Hepatic stellate cell (primary cell): ENCODE measurements around the gene SPDYE16.
"Not testable (repeated sequence)": the region's sequence is repeated elsewhere in the genome, so short reads cannot be mapped to it uniquely, and the experiment has no call there.

Experiments
- DNase-seq: peaks from one replicate; pipeline ENCODE4 v3.0.0; 2011; ENCODE audit warnings: low spot score

Gene SPDYE16

GRCh38 chr7:76504351-76505167, 38.5 kb downstream of the SPDYE16 start:
- not testable (repeated sequence) for DNase-seq

GRCh38 chr7:76503244-76503643, 39.9 kb downstream of the SPDYE16 start:
- not testable (repeated sequence) for DNase-seq

GRCh38 chr7:76502836-76503235, 40.3 kb downstream of the SPDYE16 start:
- DNase-seq, result not testable (repeated sequence)

DNA sequence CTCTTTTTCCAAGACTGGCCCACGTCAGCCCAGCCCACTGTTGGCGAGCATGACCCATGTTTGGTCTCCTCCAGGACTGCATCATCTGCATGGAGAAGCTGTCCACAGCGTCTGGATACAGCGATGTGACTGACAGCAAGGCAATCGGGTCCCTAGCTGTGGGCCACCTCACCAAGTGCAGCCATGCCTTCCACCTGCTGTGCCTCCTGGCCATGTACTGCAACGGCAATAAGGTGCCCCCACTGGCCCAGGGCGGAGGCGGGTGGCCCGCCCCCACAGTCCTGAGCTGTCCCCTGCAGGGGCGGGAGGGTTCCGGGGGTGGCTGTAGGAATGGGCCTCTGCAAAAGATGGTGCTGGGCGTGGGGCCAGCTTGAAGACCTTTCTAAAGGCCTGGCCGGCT, 40.9 kb downstream of the SPDYE16 start:
- not testable (repeated sequence) for DNase-seq

GRCh38 chr7:76499924-76500241, 43.2 kb downstream of the SPDYE16 start:
- DNase-seq, result not testable (repeated sequence)

DNA sequence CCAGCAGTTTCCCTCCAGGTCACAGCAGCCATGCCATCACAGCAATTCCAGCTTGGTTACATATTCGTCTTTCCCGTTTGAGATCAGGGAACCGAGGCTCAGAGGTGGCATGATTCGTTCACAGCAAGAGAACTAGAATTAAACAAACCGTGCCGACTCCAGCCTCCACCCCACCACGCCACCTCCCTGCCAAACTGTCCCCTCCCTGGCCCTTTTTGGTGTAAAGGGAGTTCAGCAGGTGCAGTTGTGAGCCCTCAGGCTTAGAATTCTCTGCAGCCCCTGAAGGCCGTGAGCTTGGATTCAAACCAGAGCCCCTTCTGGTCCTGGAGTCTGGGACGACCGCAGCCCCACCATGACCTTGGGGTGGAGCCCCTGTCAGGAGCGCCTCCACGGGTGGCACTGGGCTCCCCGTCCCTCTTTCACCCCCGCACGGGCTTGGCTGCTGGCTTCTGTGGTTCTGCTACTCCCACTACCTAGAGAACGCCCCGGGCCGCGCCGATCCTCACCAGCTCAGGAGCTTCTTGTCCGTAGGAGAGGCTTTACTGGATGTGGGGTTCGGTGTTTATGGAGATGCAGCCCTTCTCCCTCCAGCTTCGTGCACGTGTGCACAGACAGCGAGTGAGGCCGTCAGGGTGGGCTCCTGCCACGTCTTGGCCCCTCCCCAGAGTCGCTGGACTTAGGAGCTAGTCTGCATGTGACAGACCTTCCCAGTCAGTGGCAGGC, 43.7 kb downstream of the SPDYE16 start:
- not testable (repeated sequence) for DNase-seq

- DNase-seq, result not testable (repeated sequence)
Measured at GRCh38 chr7:76498583-76499200, 44.4 kb downstream of the SPDYE16 start.

DNA sequence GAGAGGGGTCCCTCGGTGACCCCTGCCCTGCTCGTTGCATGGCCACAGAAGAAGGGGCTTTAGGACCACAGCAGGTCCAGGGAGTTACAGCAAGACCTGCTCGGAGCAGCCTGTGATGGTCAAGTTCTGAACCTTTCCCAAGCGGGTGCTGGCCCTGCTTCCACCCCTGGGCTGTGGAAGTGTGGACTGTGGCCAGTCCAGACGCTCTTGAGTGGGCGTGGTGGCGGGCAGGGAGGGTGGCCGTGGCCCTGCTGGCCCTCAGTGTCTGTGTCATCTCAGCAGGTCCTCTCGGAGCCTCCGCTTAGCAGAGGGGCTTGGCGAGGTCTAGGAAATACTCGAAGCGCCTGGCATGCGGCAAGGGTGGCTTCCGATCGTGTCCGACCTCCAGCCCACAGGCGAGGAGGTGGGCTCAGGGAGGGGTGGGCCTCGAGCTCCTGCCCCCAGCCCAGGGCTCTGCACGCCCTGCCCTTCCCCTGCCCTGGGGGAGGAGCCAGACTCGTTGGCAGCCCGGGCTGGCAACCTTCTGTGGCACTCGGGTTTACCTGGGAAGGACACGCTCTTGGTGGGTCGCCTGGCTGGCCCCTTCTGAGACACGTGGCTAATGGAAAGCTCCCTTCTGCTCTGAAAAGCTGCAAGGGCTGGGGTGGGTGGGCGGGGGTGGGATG, 45.0 kb downstream of the SPDYE16 start:
- DNase-seq, result not testable (repeated sequence)

GRCh38 chr7:76495717-76496116, 47.4 kb downstream of the SPDYE16 start:
- not testable (repeated sequence) for DNase-seq

GRCh38 chr7:76492139-76492538, 51.0 kb downstream of the SPDYE16 start:
- not testable (repeated sequence) for DNase-seq

GRCh38 chr7:76487969-76488368, 55.1 kb downstream of the SPDYE16 start:
- DNase-seq, result not testable (repeated sequence)

GRCh38 chr7:76486618-76487017, 56.5 kb downstream of the SPDYE16 start:
- not testable (repeated sequence) for DNase-seq

GRCh38 chr7:76485822-76486610, 57.1 kb downstream of the SPDYE16 start:
- not testable (repeated sequence) for DNase-seq

DNA sequence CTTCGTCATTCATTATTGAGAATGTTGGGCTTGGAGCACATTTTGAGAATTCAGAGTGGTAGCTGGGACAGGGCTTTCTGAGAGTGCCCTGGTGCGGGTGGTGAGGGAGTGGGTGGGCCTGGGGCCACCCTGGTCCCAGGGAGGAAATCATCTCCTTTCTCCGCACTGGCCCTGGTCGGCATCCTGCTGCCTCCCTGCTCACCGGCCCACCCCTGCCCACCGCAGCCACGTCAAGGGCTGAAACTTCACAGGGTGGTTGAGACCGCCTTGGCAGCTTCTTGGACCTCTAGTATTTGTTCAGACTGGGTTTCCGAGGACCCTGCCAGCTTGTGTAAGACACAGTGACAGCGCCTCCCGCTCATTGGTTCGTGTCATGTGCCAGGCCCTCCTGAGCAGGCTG, 58.6 kb downstream of the SPDYE16 start:
- DNase-seq, result not testable (repeated sequence)

- not testable (repeated sequence) for DNase-seq
Measured at GRCh38 chr7:76483081-76483480, 60.0 kb downstream of the SPDYE16 start.

- not testable (repeated sequence) for DNase-seq
Measured at GRCh38 chr7:76482660-76483059, 60.4 kb downstream of the SPDYE16 start.
